Measurements from ENCODE around the gene RXFP1. TPM values are rescaled to one million over a fixed set of nuclear protein-coding genes. Genes with fewer than 3 reads are reported as not detected.

RXFP1 gene
- total RNA-seq, 4 donors from 2014 or later = not detected

DNA sequence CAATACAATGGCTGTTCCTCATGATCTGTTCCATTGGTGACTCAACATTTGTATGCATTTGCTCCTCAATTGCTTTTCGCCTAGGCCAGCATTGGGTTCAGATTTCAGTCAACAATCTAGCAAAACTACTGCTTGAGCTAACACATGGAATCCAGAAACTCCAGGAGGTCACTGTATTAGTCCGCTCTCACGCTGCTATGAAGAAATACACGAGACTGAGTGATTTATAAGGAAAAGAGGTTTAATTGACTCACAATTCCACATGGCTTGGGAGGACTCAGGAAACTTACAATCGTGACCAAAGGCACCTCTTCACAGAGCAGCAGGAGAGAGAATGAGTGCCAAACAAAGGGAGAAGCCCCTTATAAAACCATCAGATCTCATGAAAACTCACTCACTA is 67.1 kb downstream of the RXFP1 start:
- no peaks in the 10 kb centered on the region for H3K4me1 ChIP-seq
- ATAC-seq = no peak
- H3K9me3 ChIP-seq = no peaks in the 10 kb centered on the region
- no peak for TF ChIP-seq POLR2A (IDR thresholded peaks at IDR 0.05)
- TF ChIP-seq, protein P1, sequence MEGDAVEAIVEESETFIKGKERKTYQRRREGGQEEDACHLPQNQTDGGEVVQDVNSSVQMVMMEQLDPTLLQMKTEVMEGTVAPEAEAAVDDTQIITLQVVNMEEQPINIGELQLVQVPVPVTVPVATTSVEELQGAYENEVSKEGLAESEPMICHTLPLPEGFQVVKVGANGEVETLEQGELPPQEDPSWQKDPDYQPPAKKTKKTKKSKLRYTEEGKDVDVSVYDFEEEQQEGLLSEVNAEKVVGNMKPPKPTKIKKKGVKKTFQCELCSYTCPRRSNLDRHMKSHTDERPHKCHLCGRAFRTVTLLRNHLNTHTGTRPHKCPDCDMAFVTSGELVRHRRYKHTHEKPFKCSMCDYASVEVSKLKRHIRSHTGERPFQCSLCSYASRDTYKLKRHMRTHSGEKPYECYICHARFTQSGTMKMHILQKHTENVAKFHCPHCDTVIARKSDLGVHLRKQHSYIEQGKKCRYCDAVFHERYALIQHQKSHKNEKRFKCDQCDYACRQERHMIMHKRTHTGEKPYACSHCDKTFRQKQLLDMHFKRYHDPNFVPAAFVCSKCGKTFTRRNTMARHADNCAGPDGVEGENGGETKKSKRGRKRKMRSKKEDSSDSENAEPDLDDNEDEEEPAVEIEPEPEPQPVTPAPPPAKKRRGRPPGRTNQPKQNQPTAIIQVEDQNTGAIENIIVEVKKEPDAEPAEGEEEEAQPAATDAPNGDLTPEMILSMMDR (IDR thresholded peaks at IDR 0.05 in 4 of 5, conservative IDR thresholded peaks at IDR 0.05 in 1 of 5) = no peak
- no peaks in the 10 kb centered on the region for H3K27me3 ChIP-seq
- no peak overlapping the region for H3K4me3 ChIP-seq
- no peak overlapping the region for H3K27ac ChIP-seq
- intact Hi-C loops (cut with DNase I; ENCODE audit: low total_unique reads) (no loop called here), in situ Hi-C loops (cut with MboI; ENCODE audit: low sequenced_read_pairs in 4 of 4) (no loop called here)
- H3K36me3 ChIP-seq = no peaks in the 10 kb centered on the region
- no peak for DNase-seq

GRCh38 chr4:158590306-158590705 is 68.6 kb downstream of the RXFP1 start:
- DNase-seq (no peak), ATAC-seq (no peak)
- in situ Hi-C loops (cut with MboI; ENCODE audit: low sequenced_read_pairs in 4 of 4) = no loop called here
- Histone ChIP-seq H3K27me3 (no peaks in the 10 kb centered on the region), H3K4me1 (no peaks in the 10 kb centered on the region), H3K36me3 (no peaks in the 10 kb centered on the region), H3K9me3 (no peaks in the 10 kb centered on the region), H3K4me3 (no peak overlapping the region), H3K27ac (no peak overlapping the region)
- intact Hi-C loops (cut with DNase I; ENCODE audit: low total_unique reads) = no loop called here
- TF ChIP-seq, protein P1 (IDR thresholded peaks at IDR 0.05 in 4 of 5, conservative IDR thresholded peaks at IDR 0.05 in 1 of 5) = no peak
- no peak for TF ChIP-seq POLR2A (IDR thresholded peaks at IDR 0.05)

- Histone ChIP-seq H3K27me3 (no peaks in the 10 kb centered on the region), H3K4me1 (no peaks in the 10 kb centered on the region), H3K4me3 (no peak overlapping the region), H3K27ac (no peak overlapping the region), H3K9me3 (no peaks in the 10 kb centered on the region), H3K36me3 (no peaks in the 10 kb centered on the region)
- no peak for DNase-seq
- intact Hi-C loops (cut with DNase I; ENCODE audit: low total_unique reads) (no loop called here), in situ Hi-C loops (cut with MboI; ENCODE audit: low sequenced_read_pairs in 4 of 4) (no loop called here)
- TF ChIP-seq, protein P1 (IDR thresholded peaks at IDR 0.05 in 4 of 5, conservative IDR thresholded peaks at IDR 0.05 in 1 of 5) = no peak
- no peak for TF ChIP-seq POLR2A (IDR thresholded peaks at IDR 0.05)
- no peak for ATAC-seq
Measured at GRCh38 chr4:158590824-158591223, 69.1 kb downstream of the RXFP1 start.

GRCh38 chr4:158597879-158598596 is 76.4 kb downstream of the RXFP1 start:
- no peak for ATAC-seq
- Histone ChIP-seq H3K4me1 (no peaks in the 10 kb centered on the region), H3K4me3 (no peak overlapping the region), H3K9me3 (no peaks in the 10 kb centered on the region), H3K27me3 (no peaks in the 10 kb centered on the region), H3K36me3 (no peaks in the 10 kb centered on the region), H3K27ac (no peak overlapping the region)
- TF ChIP-seq POLR2A (IDR thresholded peaks at IDR 0.05) = no peak
- TF ChIP-seq, protein P1 (IDR thresholded peaks at IDR 0.05 in 4 of 5, conservative IDR thresholded peaks at IDR 0.05 in 1 of 5) = no peak
- intact Hi-C loops (cut with DNase I; ENCODE audit: low total_unique reads) = no loop called here
- in situ Hi-C loops (cut with MboI; ENCODE audit: low sequenced_read_pairs in 4 of 4) = no loop called here
- DNase-seq = no peak

DNA sequence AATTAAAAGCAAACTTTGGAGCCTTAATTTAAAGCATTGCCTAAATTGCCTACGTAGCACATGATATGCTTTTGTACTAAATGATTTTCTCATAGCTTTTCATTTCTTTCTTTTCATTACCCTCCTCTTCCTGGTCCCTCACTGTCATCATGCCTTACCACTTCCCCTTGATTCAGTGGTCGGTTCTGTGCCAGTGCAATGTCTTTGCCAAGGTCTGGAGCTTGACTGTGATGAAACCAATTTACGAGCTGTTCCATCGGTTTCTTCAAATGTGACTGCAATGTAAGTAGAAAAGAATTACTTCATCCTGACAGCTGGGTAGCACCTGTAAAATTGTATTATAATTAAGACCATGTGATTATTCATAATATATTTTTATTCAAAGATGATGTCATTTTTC is 77.5 kb downstream of the RXFP1 start:
- no peaks in the 10 kb centered on the region for H3K4me1 ChIP-seq
- H3K9me3 ChIP-seq = no peaks in the 10 kb centered on the region
- TF ChIP-seq POLR2A (IDR thresholded peaks at IDR 0.05) = no peak
- TF ChIP-seq, protein P1 (IDR thresholded peaks at IDR 0.05 in 4 of 5, conservative IDR thresholded peaks at IDR 0.05 in 1 of 5) = no peak
- no peaks in the 10 kb centered on the region for H3K36me3 ChIP-seq
- H3K27me3 ChIP-seq = no peaks in the 10 kb centered on the region
- no peak overlapping the region for H3K27ac ChIP-seq
- no peak overlapping the region for H3K4me3 ChIP-seq
- intact Hi-C loops (cut with DNase I; ENCODE audit: low total_unique reads) (no loop called here), in situ Hi-C loops (cut with MboI; ENCODE audit: low sequenced_read_pairs in 4 of 4) (no loop called here)
- DNase-seq = no peak
- ATAC-seq = no peak
